Measurements from ENCODE around the gene BSG.

The BSG gene

GRCh38 chr19:592101-592500 is 19.7 kb downstream of the BSG start:
- TF ChIP-seq CTCF (IDR thresholded peaks at IDR 0.05; ENCODE audit: low read depth, low read length), result no peak
- in situ Hi-C loops (cut with HindIII; ENCODE audit: low sequenced_read_pairs), result no loop called here
- H3K4me3 ChIP-seq (ENCODE audit: low read depth, low read length), result no peak overlapping the region
- DNase-seq (ENCODE audit: low read depth, low spot score), result no peak

DNA sequence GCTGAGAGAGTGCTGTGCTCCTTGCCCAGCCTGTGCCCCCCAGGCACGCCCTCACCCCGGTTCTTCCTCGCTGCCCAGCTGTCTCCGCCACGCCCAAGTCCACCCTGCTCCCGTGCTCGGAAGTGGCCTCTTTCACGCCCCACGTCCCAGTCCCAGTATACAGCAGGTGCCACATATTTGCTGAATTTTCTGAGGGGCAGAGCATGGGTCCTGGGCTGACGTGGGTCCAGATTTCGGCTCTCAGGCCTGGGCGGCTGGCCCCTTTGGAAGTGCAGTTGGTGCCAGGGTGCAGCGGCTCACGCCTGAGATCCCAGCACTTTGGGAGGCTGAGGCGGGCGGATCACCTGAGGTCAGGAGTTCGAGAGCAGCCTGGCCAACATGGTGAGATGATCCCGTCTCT is 20.7 kb downstream of the BSG start:
- H3K4me3 ChIP-seq (ENCODE audit: low read depth, low read length), result no peak overlapping the region
- DNase-seq (ENCODE audit: low read depth, low spot score), result no peak
- in situ Hi-C loops (cut with HindIII; ENCODE audit: low sequenced_read_pairs), result no loop called here
- TF ChIP-seq CTCF (IDR thresholded peaks at IDR 0.05; ENCODE audit: low read depth, low read length), result no peak

GRCh38 chr19:593505-593904 is 21.1 kb downstream of the BSG start:
- no peak for DNase-seq (ENCODE audit: low read depth, low spot score)
- no peak overlapping the region for H3K4me3 ChIP-seq (ENCODE audit: low read depth, low read length)
- no peak for TF ChIP-seq CTCF (IDR thresholded peaks at IDR 0.05; ENCODE audit: low read depth, low read length)
- in situ Hi-C loops (cut with HindIII; ENCODE audit: low sequenced_read_pairs), result no loop called here

DNA sequence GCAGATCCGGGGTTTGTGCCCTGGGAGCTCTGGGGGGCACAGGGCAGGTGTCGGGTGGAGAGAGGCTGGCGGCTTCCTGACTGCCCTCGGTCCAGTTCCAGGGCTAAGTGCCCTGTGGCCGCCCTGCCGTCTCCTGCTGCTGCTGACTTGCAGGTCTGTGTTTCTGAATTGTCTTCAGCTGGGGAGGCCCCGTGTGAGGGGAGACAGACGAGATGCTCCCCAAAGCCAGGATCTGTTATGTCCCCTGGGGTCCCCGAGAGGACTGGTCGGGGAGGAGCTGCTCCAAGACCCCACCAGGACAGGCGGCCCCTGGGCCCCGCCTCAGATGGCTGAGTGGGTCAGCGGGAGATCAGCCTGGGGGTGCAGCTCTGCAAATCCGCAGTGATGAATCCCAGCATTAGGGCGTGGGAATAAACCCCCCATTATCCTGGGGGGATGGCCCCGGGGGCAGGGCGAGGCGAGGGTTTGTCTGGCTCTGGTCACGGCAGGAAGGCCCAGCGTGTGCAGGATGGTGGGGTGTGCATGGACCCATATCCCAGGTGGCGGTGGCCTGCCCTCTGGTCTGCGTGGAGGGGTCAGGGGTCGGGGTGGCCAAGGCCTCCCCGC is 22.0 kb downstream of the BSG start:
- no peak for TF ChIP-seq CTCF (IDR thresholded peaks at IDR 0.05; ENCODE audit: low read depth, low read length)
- no peak for DNase-seq (ENCODE audit: low read depth, low spot score)
- in situ Hi-C loops (cut with HindIII; ENCODE audit: low sequenced_read_pairs), result no loop called here
- H3K4me3 ChIP-seq (ENCODE audit: low read depth, low read length), result no peak overlapping the region

GRCh38 chr19:595326-596262 is 23.2 kb downstream of the BSG start:
- DNase-seq (ENCODE audit: low read depth, low spot score), result no peak
- no peak for TF ChIP-seq CTCF (IDR thresholded peaks at IDR 0.05; ENCODE audit: low read depth, low read length)
- H3K4me3 ChIP-seq (ENCODE audit: low read depth, low read length), result no peak overlapping the region
- in situ Hi-C loops (cut with HindIII; ENCODE audit: low sequenced_read_pairs), result no loop called here

GRCh38 chr19:596263-596655 is 23.9 kb downstream of the BSG start:
- no peak overlapping the region for H3K4me3 ChIP-seq (ENCODE audit: low read depth, low read length)
- in situ Hi-C loops (cut with HindIII; ENCODE audit: low sequenced_read_pairs), result no loop called here
- TF ChIP-seq CTCF (IDR thresholded peaks at IDR 0.05; ENCODE audit: low read depth, low read length), result no peak
- no peak for DNase-seq (ENCODE audit: low read depth, low spot score)
